ENCODE measurements around the gene LRRK2.
"Not testable (repeated sequence)": the region's sequence is repeated elsewhere in the genome, so short reads cannot be mapped to it uniquely, and the experiment has no call there.

The LRRK2 gene

DNA sequence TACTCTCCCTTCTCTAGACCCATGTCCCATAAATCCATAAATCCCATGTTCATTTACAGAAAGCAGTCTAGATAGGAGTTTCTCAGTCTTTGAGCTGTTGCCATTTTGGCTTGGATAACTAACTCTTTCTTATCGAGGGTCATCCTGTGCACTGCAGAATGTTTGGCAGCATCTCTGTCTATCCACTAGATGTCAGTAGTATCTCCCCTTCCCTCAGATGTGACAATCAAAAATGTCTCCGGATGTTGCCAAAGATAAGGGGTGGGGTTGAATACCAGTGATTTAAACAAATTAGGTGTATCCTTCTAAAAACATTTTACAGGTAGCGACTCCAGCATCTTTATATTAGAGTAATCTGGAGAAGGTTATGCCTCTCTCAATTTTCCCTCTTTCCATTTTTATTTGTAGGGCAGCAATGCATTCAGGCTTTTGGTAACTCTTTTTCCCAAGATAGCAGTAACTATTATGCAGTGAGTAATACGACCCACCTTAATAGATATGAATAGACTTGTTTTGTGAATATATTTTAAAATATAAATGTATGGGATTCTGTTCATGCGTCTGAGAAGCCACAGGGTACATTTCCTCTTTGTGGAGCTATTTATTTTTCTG lies 100.7 kb downstream of the LRRK2 start:
- no peak for DNase-seq

DNA sequence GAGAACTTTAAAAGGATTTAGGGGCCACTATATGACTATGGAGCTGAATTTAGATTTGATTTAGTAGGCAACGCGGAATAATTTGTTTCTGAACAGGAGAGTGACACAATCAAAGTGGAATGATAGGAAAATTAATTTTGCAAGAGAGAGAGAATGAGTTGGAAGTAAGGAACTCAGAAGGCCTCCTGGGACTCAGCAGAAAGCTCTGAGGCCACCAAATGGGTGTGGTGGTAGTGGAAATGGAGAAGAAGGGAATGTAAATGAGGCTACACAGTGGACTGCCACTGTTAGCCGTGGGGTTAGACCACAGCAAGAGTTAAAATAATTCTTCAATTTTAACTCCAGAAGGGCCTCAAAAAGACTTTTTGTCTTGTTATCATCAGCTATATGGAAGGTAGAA lies 102.7 kb downstream of the LRRK2 start:
- no peak for DNase-seq

DNA sequence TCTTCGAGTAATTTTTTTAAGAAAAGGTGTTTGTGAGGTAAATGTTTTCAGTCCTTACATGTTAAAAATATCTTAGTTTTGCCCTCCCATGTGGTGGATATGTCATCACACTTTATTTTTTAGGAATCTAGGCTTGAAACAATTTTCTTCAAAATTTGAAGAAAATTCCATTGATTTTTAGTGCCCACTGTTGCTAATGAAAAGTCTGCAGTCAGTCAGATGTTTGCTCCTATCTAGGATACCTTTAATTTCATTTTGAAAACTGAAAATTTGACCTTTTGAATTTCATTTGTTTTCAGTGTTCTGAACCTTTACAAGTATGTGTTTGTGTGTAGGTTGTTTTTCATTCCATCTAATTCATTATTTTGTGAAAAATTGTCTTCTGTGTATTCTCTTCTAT lies 105.4 kb downstream of the LRRK2 start:
- DNase-seq: no peak

DNA sequence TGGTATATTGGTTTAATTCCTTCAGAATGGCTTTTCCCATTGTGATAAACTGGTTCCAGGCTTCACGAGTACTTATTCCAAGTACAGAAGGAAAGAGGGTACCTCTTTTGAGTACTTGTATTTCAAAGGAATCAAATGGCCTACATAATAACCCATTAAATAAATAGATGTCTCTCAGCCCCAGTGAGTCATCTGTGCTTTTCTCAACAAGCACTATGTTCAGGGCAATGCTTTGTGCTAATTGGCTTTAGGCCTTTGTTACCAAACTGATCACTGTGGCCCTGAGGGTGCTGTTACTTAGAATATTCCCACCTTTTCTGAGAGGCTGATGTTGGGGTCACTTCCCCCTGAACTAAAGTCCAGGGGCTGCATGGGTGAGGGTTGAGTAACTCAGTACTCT lies 107.1 kb downstream of the LRRK2 start:
- DNase-seq: no peak

DNA sequence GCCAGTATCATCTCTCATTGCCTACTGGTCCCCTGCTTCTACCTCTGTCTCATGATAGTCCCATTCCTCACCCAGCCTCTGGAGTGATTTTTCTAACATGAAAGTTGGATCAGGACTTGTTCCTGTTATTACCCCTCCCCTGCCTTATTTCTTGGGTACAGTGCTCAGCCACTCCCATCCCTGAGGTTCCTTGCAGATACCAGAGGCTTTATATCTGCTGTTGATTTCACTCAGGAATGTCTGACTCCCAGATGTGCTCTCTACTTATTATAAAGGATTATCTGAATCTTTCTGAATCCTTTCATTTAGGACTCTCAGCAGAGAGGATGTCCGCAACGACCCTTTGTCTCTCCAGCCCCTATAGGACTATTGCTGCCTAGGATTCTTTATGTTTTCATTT lies 111.2 kb downstream of the LRRK2 start:
- no peak for DNase-seq

DNA sequence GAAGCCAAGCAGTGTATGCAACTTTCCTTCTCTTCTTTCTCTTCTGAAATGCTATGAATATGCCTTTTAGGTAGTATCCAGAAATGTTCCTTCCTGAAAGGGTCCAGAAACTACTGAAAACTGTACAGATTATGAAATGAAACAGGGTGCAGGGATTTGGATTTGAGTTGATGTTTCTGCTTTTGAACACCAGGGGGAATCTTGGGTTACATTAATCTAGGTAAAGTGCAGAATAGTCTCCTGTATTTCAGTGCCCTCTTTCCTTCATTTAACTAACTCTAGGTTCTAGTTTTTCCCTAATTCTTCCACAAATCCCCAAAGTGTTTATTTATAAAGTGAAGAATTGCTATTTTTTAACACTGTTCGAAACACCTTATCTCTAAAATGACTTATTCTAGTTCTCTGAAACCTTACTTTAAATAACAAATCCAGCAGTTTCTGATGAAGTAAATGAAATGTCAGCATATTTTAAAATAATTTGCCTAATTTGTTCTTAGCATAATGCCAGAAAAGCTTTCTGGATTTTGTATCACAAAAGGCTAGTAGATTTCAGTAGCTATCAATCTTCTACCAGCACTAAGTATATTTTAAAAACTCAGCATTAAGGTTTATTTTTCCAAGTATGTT lies 111.9 kb downstream of the LRRK2 start:
- no peak for DNase-seq

DNA sequence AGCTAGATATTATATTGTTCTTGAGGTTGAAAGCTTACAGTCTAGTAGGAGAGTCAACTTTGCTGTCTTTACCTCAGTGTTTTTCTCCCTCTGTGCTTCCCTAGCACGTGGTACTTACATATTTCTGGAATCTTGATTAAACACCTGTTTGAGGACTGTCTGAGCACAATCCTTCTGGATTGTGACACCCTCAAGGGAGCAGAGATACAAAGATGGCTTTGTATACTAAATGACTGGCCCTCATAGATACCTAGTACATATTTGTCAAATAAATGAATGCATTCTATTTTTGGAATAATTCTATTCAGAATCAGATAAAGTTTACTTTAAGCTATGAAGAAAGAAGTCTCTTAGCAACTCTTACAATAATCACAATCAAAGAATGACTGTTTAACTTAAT lies 113.3 kb downstream of the LRRK2 start:
- DNase-seq: no peak

DNA sequence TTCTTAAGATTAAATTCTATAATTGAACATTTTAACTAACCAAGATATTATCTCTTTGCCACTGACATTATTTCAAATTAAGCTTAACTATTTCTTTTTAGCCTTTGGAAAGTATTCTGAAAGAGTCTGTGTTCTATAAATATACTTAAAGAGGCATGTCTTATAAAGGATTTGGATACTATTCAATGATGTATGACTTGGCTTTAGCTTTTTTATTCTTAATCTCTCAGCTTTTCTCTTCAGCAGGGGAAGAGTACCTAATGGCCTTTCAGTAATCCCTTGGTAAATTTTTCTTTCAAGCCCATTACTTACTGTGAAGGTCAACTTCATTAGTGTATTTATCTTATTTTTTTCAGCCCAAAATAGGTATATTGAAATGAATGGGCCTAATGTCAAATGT lies 113.8 kb downstream of the LRRK2 start:
- no peak for DNase-seq

DNA sequence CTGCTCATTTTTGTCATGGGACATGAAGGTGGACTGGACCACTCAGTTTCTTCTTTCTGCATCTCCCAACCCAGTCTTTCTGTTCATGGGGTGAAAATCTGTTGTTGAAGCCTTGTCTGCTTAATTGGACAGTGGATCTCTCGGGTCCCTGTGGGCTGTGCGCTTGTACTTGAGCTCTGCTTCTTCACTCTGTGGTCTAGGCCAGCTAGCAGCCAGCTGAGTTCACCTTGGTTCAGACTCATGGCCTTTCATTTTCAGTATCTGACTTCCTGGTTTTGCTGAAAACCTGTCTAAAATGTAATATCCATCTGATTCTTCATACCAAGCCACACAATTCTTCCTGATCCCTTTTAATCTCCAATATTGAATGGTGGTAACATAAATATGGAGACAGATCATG lies 117.2 kb downstream of the LRRK2 start:
- DNase-seq: no peak

DNA sequence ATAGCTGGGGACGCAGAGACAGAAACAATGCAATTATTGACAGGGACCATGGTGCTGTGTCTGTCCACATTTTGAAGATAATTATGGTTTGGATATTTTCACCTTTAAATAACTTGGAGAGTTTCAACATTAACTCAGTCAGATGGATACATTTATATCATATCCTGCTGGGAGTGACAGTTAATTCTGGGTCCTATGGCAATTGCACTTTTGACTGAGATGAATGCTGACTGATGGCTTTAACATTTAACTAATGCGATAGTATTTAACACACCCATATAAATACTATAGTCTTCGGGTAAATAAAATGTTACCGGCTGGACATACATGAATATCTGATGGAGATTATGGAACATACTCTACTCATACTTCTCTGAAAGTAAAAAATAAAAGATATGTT lies 118.3 kb downstream of the LRRK2 start:
- DNase-seq: no peak

DNA sequence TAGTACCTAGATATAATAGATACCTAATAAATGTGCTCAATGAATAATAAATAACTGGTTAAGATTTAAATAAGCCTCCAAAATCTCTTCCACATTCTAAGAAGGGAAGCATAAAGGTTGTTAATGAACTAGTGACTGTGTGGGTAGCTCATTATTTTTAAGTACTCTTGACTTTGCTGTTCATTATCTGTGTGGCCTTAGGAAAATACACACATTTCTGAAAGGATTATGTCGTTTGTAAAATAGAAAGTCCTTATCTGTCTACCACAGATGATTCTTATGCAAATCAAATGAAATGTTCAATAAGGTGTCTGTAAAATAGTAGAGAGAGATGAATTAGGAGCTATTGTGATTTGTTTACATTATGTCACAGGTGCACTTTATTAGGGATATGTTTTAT lies 119.5 kb downstream of the LRRK2 start:
- no peak for DNase-seq

DNA sequence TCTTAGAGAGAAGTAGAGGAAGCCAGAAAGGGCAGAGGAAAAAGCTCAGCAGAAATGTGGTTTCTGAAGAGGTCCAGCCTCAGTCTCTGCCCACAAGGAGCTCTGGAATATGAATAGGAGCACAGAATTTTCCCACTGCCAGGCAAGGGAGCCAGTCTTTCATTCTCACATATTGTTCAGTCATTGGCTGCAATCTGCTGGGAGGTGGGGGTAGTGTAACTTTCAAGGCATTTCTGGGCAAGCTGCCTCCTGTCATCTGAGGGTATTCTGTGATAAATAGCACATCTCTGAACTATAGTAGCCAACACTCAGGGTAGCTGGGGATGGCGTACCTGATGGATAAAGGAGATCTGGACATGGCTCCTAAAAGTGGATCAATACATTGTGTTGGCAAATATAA lies 127.2 kb downstream of the LRRK2 start:
- DNase-seq: no peak

DNA sequence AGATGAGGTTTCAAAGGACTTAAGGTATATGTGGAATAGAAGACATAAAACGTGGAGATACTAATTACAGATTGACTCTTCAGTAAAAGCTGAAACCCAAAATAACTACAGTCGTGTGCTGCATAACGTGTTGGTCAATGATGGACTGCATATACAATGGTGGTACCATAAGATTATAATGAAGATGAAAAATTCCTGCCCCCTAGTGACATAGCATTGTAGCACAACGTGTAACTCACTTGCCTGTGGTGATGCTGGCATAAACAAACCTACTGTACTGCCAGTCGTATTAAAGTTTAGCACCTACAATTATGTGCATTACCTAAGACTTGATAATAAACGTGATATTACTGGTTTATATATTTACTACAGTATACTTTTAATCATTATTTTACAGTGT lies 150.3 kb downstream of the LRRK2 start:
- DNase-seq: no peak

DNA sequence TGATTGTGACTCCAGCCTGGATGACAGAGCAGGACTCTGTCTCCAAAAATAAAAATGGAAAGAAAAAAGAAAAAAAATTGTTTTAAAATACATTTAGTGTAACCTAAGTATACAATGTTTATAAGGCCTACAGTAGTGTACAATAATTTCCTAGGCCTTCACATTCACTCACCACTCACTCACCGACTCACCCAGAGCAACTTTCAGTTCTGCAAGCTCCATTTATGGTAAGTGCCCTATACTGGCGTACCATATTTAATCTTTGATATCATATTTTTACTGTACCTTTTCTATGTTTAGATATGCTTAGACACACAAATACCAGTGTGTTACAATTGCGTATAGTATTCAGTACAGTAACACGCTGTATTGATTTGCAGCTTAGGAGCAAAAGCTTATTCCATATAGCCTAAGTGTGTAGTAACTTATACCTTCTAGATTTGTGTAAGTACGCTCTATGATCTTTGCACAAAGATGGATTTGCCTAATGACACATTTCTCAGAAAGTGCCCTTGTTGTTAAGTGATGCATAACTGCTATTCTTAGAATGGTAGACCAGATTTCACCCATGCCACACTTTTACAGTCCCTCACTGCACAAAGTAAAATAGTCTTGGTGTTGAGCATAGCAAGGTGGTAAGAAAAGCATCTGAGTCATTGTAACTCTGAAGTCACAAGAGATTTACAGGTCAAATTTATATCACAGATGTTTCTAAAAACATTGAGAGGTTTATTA lies 151.9 kb downstream of the LRRK2 start:
- DNase-seq: no peak

DNA sequence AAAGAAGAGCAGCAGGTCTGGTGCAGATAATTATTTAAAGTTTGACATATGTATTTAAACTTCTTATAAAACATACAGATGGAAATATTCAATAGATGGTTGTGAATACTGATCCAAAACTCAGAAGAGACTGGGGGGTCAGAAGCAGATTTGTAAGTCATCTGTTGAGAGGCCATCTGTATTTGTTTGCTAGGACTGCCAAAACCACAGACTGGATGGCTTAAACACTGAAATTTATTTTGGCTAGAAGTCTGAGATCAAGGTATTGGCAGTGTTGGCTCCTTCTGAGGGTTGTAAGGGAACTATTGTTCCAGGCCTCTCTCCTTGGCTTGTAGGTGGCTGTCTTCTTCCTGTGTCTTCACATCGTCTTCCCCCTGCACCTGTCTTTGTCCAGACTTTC lies 153.9 kb downstream of the LRRK2 start:
- DNase-seq: no peak

DNA sequence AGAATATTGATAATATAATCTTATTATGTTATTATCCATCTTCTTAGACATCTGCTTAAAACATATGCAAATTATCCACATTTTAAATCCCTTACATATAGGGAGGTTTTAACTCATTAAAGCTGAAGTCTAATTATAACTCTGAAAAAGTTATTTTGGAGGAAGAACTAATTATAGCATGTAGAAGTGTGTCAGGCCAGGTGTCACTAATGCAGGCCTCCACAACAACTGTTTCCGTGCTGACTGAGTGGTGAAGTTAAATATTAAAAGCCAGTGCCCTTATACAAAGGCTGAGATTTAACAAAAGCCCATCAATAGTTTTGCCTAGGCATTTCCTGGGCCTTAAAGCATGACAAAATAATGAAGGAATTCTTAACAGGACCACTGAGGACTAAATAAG lies 157.4 kb downstream of the LRRK2 start:
- DNase-seq: no peak

DNA sequence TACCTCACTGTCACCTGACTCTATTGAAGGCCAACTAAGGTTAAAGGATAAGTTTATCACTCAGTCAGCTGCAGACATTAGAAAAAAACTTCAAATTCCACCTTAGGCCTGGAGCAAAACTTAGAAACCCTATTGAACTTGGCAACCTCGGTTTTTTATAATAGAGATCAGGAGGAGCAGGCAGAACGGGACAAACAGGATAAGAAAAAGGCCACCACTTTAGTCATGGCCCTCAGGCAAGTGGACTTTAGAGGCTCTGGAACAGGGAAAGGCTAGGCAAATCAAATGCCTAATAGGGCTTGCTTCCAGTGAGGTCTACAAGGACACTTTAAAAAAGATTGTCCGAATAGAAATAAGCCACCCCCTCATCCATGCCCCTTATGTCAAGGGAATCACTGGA lies 162.5 kb downstream of the LRRK2 start:
- DNase-seq: not testable (repeated sequence)

DNA sequence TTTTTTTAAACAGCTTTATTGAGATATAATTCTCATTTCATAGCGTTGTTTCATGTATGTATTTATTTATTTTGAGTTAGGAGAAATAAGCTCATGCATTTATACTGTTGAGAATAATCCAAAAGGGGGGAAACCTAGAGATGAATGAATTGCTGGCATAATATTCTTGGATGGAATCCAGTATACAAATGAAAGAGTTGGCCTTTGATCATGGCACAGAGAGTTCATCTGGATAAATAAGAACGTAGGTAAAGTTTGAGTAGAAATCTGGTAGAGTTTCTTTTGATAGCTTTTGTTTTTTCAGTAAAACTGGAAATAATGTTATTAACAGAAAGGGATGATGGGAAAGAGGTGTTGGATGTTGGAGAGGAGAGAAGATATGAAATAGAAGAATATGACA lies 166.2 kb downstream of the LRRK2 start:
- DNase-seq: no peak

DNA sequence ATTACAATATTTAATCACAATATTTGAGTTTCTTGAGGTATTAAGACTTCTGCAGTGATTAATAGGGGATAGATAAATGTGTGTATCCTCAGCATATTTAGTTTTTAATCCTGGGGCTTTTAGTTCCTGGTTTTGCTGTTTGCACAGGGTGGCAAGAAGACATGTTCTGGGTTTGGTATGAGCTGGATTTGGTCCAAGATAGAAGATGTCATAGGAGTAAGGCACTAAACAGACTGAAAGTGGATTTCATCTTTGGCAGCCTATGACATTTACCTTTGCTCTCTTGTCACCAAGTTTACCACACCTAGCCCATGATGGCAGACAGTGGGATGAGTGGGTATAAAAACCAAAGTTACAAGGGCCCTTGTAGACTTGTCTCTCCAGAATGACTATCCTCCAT lies 168.2 kb downstream of the LRRK2 start:
- DNase-seq: no peak

DNA sequence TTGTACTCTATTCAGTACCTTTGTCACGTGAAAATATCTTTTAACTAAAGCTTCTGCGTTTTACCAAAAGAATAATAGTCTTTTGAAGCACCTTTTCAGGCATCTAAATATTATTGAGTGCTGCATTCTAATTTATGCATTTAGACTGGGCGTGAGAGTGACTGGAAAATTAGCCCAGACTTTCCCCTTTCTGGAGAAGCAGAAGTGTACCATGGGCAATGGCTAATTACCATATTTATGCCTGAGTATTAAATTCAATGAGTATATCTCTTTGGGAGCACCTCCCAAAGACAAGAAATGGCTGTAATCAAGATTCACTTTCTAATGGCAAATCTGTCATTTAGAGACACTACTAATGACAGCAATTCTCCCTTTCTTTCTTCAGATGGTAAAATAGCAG lies 174.9 kb downstream of the LRRK2 start:
- no peak for DNase-seq

DNA sequence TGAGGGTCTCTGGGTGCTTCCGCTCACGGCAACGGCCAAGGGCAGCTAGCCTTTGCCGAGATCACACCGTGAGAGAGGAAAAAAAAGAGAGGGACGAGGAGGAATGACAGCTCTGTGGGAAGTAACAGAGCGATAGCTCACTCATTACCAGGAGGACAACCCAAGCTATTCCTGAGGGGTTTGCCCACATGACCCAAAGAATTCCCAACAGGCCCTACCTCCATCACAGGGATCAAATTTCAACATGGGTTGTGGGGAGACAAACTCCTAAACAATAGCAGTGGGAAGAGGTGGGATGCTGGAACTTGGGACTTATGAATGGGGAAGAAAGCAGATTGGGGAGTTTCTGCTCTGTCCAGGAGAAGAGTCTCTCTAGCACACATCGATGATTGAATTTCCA lies 180.6 kb downstream of the LRRK2 start:
- no peak for DNase-seq
